Measurements from ENCODE around the gene G6PC3. TPM values are rescaled to one million over a fixed set of nuclear protein-coding genes. Genes with fewer than 3 reads are reported as not detected.

Gene G6PC3
- total RNA-seq, 1 donor from 2014 or later: 20.2 TPM

GRCh38 chr17:44120281-44120680 is 49.7 kb downstream of the G6PC3 start:
- intact Hi-C loops (cut with micrococcal nuclease): loop anchor here (5.0 kb wide), 2 partner anchors 207 to 382 kb away; partner anchors contain the start of gene GPATCH8

- intact Hi-C loops (cut with micrococcal nuclease): loop anchor here (5.0 kb wide), 2 partner anchors 206 to 381 kb away; partner anchors contain the start of gene GPATCH8
Measured at GRCh38 chr17:44120851-44121605, 50.5 kb downstream of the G6PC3 start.

GRCh38 chr17:44121997-44122815 is 51.7 kb downstream of the G6PC3 start:
- intact Hi-C loops (cut with micrococcal nuclease): loop anchor here (5.0 kb wide), 2 partner anchors 205 to 380 kb away; partner anchors contain the start of gene GPATCH8

GRCh38 chr17:44122816-44123355 is 52.4 kb downstream of the G6PC3 start:
- intact Hi-C loops (cut with micrococcal nuclease): loop anchor here (1.0 to 5.0 kb wide), 7 partner anchors 18 to 379 kb away; partner anchors contain the start of genes G6PC3, GPATCH8, HROB and TMUB2

- intact Hi-C loops (cut with micrococcal nuclease): loop anchor here (1.0 to 5.0 kb wide), 9 partner anchors 18 to 379 kb away; partner anchors contain the start of genes G6PC3, GPATCH8, HROB and LSM12
Measured at GRCh38 chr17:44123356-44124117, 53.0 kb downstream of the G6PC3 start, which contains the start of gene HDAC5. TSS of gene HDAC5 (minus strand) at chr17:44123641. CDS start at chr17:44117515, 6,126 bp downstream.

GRCh38 chr17:44124118-44124438 is 53.5 kb downstream of the G6PC3 start:
- intact Hi-C loops (cut with micrococcal nuclease): loop anchor here (1.0 to 5.0 kb wide), 4 partner anchors 44 to 378 kb away; partner anchors contain the start of genes GPATCH8 and LSM12

Other genes with a start within 250 kb of the G6PC3 start
- gene MPP3, start 237.6 kb upstream of the G6PC3 start, total RNA-seq: not detected in 2 replicates
- gene CD300LG, start 223.6 kb upstream of the G6PC3 start, total RNA-seq: not detected in 2 replicates
- gene MPP2, start 163.2 kb upstream of the G6PC3 start, total RNA-seq: 0.86 and 1.2 TPM in 2 replicates
- not detected in 2 replicates for gene PPY, start 128.3 kb upstream of the G6PC3 start, total RNA-seq
- gene PYY, start 116.8 kb upstream of the G6PC3 start, total RNA-seq: not detected in 2 replicates
- gene NAGS, start 66.1 kb upstream of the G6PC3 start, total RNA-seq: 0.51 and 0.68 TPM in 2 replicates
- gene TMEM101, start 55.8 kb upstream of the G6PC3 start, total RNA-seq: 31.8 and 33.6 TPM in 2 replicates
- gene LSM12, start 4.1 kb upstream of the G6PC3 start, total RNA-seq: 65.9 and 66.4 TPM in 2 replicates
- gene HDAC5, start 52.9 kb downstream of the G6PC3 start, total RNA-seq: 13.5 and 15.0 TPM in 2 replicates
- gene HROB, start 71.2 kb downstream of the G6PC3 start, total RNA-seq: 11.1 and 12.4 TPM in 2 replicates
- 0.56 TPM in 1 of 2 replicates, not detected in the other for gene ASB16, start 100.0 kb downstream of the G6PC3 start, total RNA-seq
- 28.4 and 33.2 TPM in 2 replicates for gene TMUB2, start 116.2 kb downstream of the G6PC3 start, total RNA-seq
- gene ATXN7L3, start 129.1 kb downstream of the G6PC3 start, total RNA-seq: 122 and 128 TPM in 2 replicates
- gene UBTF, start 148.9 kb downstream of the G6PC3 start, total RNA-seq: 169 and 175 TPM in 2 replicates
- gene SLC4A1, start 197.4 kb downstream of the G6PC3 start, total RNA-seq: not detected in 2 replicates
- 0.56 and 0.64 TPM in 2 replicates for gene RUNDC3A, start 237.9 kb downstream of the G6PC3 start, total RNA-seq